ENCODE data around the gene TBC1D14. TPM values are rescaled to one million over a fixed set of nuclear protein-coding genes. Genes with fewer than 3 reads are reported as not detected.

The TBC1D14 gene
- total and polyA plus RNA-seq, 2 of the 4 experiments (the other 2 are of a cell fraction), result 31.7 to 40.7 TPM

DNA sequence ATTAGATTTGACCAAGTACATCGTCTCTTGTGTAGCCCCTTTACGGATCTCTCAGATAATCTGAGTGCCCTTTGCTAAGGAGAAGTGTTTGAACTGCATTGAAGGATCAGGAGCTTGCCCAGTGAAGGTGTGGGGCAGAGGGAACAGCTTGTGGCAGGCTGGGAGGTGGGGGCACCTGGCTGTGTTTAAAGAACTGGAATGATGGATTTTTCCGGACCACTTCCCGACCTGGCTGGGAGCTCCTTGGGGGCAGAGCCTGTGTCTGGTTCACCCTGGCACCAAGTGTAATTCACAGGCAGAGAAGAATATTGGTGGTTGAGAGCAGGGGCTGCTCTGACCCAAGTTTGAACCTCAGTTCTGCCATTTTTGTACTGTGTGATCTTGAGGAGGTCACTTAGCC, 18.5 kb downstream of the TBC1D14 start:
- no CpG with 5 or more reads among the region's 4 CpGs for WGBS, 2 experiments (ENCODE audit: extremely low coverage in 2 of 2, insufficient read length in 1 of 2)
- Histone ChIP-seq H2BK120ac (ENCODE audit: low read depth, low read length) (no peak overlapping the region), H3K36me3 (ENCODE audit: control insufficient read depth, insufficient read depth, low read length) (peaks cover 24% of the 10 kb centered on the region), H2AFZ (replicated peaks; ENCODE audit: low read length, poor library complexity) (no peak overlapping the region), H3K9me3 (ENCODE audit: control insufficient read depth, insufficient read depth, low read length) (no peaks in the 10 kb centered on the region), H2BK15ac (ENCODE audit: low read depth, low read length) (no peak overlapping the region), H4K20me1 (ENCODE audit: insufficient read depth, low read length) (peaks cover 21% of the 10 kb centered on the region), H4K91ac (ENCODE audit: insufficient read depth, low read depth, low read length) (no peak overlapping the region), H4K8ac (ENCODE audit: low read depth in 2 of 2, low read length in 2 of 2) (no peak overlapping the region), H3K9me1 (ENCODE audit: insufficient read depth, low read length) (peaks cover 17% of the 10 kb centered on the region; the same call in 1 of the 2 replicates), H3K27me3 (ENCODE audit: control insufficient read depth, insufficient read depth, low read length) (no peaks in the 10 kb centered on the region), H3K9ac (ENCODE audit: low read depth, low read length) (no peak overlapping the region), H3K23ac (ENCODE audit: low read depth, low read length) (no peak overlapping the region), H3K56ac (ENCODE audit: extremely low read depth, insufficient read depth, low read length) (no peak overlapping the region), H2BK5ac (ENCODE audit: low read depth, low read length, poor library complexity, severe bottlenecking) (no peak overlapping the region), H2AK5ac (ENCODE audit: low read depth, low read length) (no peak overlapping the region), H2AK9ac (replicated peaks; ENCODE audit: low read depth, low read length, poor library complexity) (no peak overlapping the region), H2BK20ac (ENCODE audit: low read depth, low read length) (no peak overlapping the region), H3K4me3 (ENCODE audit: insufficient read depth, low read depth, low read length) (no peak overlapping the region), H3K4me1 (ENCODE audit: control insufficient read depth, insufficient read depth, low read length) (peaks cover 14% of the 10 kb centered on the region), H3K18ac (ENCODE audit: low read depth, low read length) (no peak overlapping the region), H3K14ac (replicated peaks; ENCODE audit: low read depth, low read length) (no peak overlapping the region), H3K4ac (ENCODE audit: low read depth, low read length) (no peak overlapping the region), H3K4me2 (ENCODE audit: low read depth, low read length) (no peak overlapping the region), H3K79me1 (ENCODE audit: low read depth in 1 of 2, low read length in 2 of 2) (peaks cover 24 to 58% of the 10 kb centered on the region in 2 experiments), H4K5ac (ENCODE audit: low read depth, low read length) (no peak overlapping the region), H3K27ac (ENCODE audit: insufficient read depth, low read length) (no peak overlapping the region)
- no peak for TF ChIP-seq FOS (IDR thresholded peaks at IDR 0.05; ENCODE audit: low read depth, low read length)
- no peak for TF ChIP-seq RFX5 (IDR thresholded peaks at IDR 0.05; ENCODE audit: low read depth, low read length)
- no peak for TF ChIP-seq MAFK (IDR thresholded peaks at IDR 0.05; ENCODE audit: low read depth, low read length)
- no peak for TF ChIP-seq CHD1 (IDR thresholded peaks at IDR 0.05; ENCODE audit: low read depth, low read length)
- dilution Hi-C loops (cut with HindIII; ENCODE audit: low sequenced_read_pairs, unreplicated experiment), result no loop called here
- BruUV-seq (replicated peaks), result no TSS peak
- in situ Hi-C loops (cut with MboI; ENCODE audit: low sequenced_read_pairs), result no loop called here
- DNase-seq, result no peak
- CTCF ChIA-PET, result no interaction called here
- intact Hi-C loops (cut with micrococcal nuclease), result no loop called here
- POLR2A ChIA-PET (ENCODE audit: unreplicated experiment), result no interaction called here
- no peak for ATAC-seq (ENCODE audit: low read depth)
